Loucy (cell line): ENCODE measurements around the gene SAXO1.

Experiments
- H2AFZ ChIP-seq: fragments of 200-600 bp; sonication (generic); 2 replicates; pipeline ENCODE4 v1.6.0; 2016; ENCODE audit warnings: antibody characterized with exemption, mild to moderate bottlenecking, low read length, moderate library complexity
- H3F3A ChIP-seq: fragments of 200-600 bp; 2 replicates; pipeline ENCODE4 v1.6.0; 2016; ENCODE audit warnings: antibody characterized with exemption, low read depth, mild to moderate bottlenecking
- H3K27me3 ChIP-seq: fragments of 200-600 bp; sonication (generic); 2 replicates; pipeline ENCODE4 v1.6.1; 2014; ENCODE audit warnings: low read length, mild to moderate bottlenecking; ENCODE audit not compliant: insufficient read depth, poor library complexity, severe bottlenecking
- H3K36me3 ChIP-seq: fragments of 200-600 bp; sonication (generic); 2 replicates; pipeline ENCODE4 v1.6.1; 2016; ENCODE audit warnings: low read length; ENCODE audit not compliant: insufficient read depth
- H3K4me1 ChIP-seq: fragments of 200-600 bp; sonication (generic); 2 replicates; pipeline ENCODE4 v1.5.1; 2014; ENCODE audit warnings: low read length, mild to moderate bottlenecking; ENCODE audit not compliant: insufficient read depth, poor library complexity, severe bottlenecking
- H3K4me2 ChIP-seq: fragments of 200-600 bp; sonication (generic); 2 replicates; pipeline ENCODE4 v1.6.0; 2014; ENCODE audit warnings: antibody characterized with exemption, low read length, low read depth, mild to moderate bottlenecking; ENCODE audit not compliant: poor library complexity, severe bottlenecking
- H3K4me3 ChIP-seq: fragments of 200-600 bp; sonication (generic); 2 replicates; pipeline ENCODE4 v1.5.1; 2014; ENCODE audit warnings: low read length, mild to moderate bottlenecking, mixed read lengths; ENCODE audit not compliant: poor library complexity, severe bottlenecking
- H3K79me2 ChIP-seq: fragments of 200-600 bp; sonication (generic); 2 replicates; pipeline ENCODE4 v1.6.1; 2014; ENCODE audit warnings: low read length; ENCODE audit not compliant: insufficient read depth
- H3K9ac ChIP-seq: fragments of 200-600 bp; sonication (generic); 2 replicates; pipeline ENCODE4 v1.6.0; 2014; ENCODE audit warnings: mild to moderate bottlenecking, low read depth, low read length, moderate library complexity; ENCODE audit not compliant: poor library complexity, severe bottlenecking
- H3K9me2 ChIP-seq: fragments of 200-600 bp; sonication (generic); replicated peaks from 2 replicates; pipeline ENCODE4 v1.6.1; 2016; ENCODE audit warnings: low read depth, low read length, mixed read lengths
- H3K9me3 ChIP-seq: fragments of 200-600 bp; sonication (generic); 2 replicates; pipeline ENCODE4 v1.6.1; 2014; ENCODE audit warnings: mild to moderate bottlenecking, antibody characterized with exemption, low read length, low read depth; ENCODE audit not compliant: insufficient read depth
- H4K20me1 ChIP-seq: fragments of 200-600 bp; sonication (generic); 2 replicates; pipeline ENCODE4 v1.6.0; 2014; ENCODE audit warnings: antibody characterized with exemption, low read length, mild to moderate bottlenecking; ENCODE audit not compliant: insufficient read depth, poor library complexity, severe bottlenecking
- CTCF ChIP-seq: fragments of 200-600 bp; sonication (generic); conservative IDR thresholded peaks from 2 replicates; pipeline ENCODE4 v1.5.1; 2014; ENCODE audit warnings: mild to moderate bottlenecking, antibody characterized with exemption, low read length
- EZH2phosphoT487 ChIP-seq: fragments of 200-600 bp; IDR thresholded peaks from 2 replicates; pipeline ENCODE4 v1.6.1; 2018; ENCODE audit warnings: antibody characterized with exemption, mild to moderate bottlenecking, moderate library complexity, borderline replicate concordance

The SAXO1 gene

GRCh38 chr9:19049917-19050636 is 17.1 kb upstream of the SAXO1 start:
- Histone ChIP-seq H3K4me2 (peak overlapping the region; percentile 76), H3K9ac (peak overlapping the region; percentile 84), H3K4me3 (peak overlapping the region; percentile 78), H2AFZ (peak overlapping the region; percentile 86; the same call in 1 of the 2 replicates), H3K9me2 (no peaks in the 10 kb centered on the region), H3K4me1 (peaks cover 5% of the 10 kb centered on the region), H3K79me2 (peaks cover 31% of the 10 kb centered on the region), H3K9me3 (no peaks in the 10 kb centered on the region), H3K36me3 (no peaks in the 10 kb centered on the region), H4K20me1 (peaks cover 7% of the 10 kb centered on the region), H3F3A (no peaks in the 10 kb centered on the region; the same call in 1 of the 2 replicates), H3K27me3 (no peaks in the 10 kb centered on the region)
- TF ChIP-seq CTCF (no peak), EZH2phosphoT487 (no peak)

- Histone ChIP-seq H3K36me3 (no peaks in the 10 kb centered on the region), H3K9me3 (no peaks in the 10 kb centered on the region), H4K20me1 (peaks cover 7% of the 10 kb centered on the region), H3K79me2 (peaks cover 31% of the 10 kb centered on the region), H3K27me3 (no peaks in the 10 kb centered on the region), H3K9me2 (no peaks in the 10 kb centered on the region), H3K4me1 (peaks cover 5% of the 10 kb centered on the region), H3K4me3 (peak within 1 kb of the TSS; percentile 78), H3F3A (no peaks in the 10 kb centered on the region; the same call in 1 of the 2 replicates), H3K4me2 (peak within 1 kb of the TSS; percentile 76), H2AFZ (peak within 1 kb of the TSS; percentile 86), H3K9ac (peak within 1 kb of the TSS; percentile 84)
- TF ChIP-seq EZH2phosphoT487 = no peak
- peak; percentile 81 for TF ChIP-seq CTCF
Observed at GRCh38 chr9:19048966-19049916, 16.2 kb upstream of the SAXO1 start, which contains the start of gene RRAGA. Gene RRAGA (plus strand): TSS chr9:19049427. CDS start chr9:19049660, 233 bp downstream.

GRCh38 chr9:19036611-19037010 is 3.6 kb upstream of the SAXO1 start:
- no peaks in the 10 kb centered on the region for H4K20me1 ChIP-seq
- H3K9me3 ChIP-seq = no peaks in the 10 kb centered on the region
- H3K4me1 ChIP-seq = no peaks in the 10 kb centered on the region
- H3F3A ChIP-seq = no peaks in the 10 kb centered on the region
- no peak for TF ChIP-seq EZH2phosphoT487
- TF ChIP-seq CTCF = peak; percentile 40; the same call in 1 of the 2 replicates
- no peak overlapping the region for H3K9ac ChIP-seq
- no peak overlapping the region for H2AFZ ChIP-seq
- H3K27me3 ChIP-seq = no peaks in the 10 kb centered on the region
- no peaks in the 10 kb centered on the region for H3K36me3 ChIP-seq
- H3K9me2 ChIP-seq = no peaks in the 10 kb centered on the region
- no peak overlapping the region for H3K4me2 ChIP-seq
- H3K79me2 ChIP-seq = no peaks in the 10 kb centered on the region
- H3K4me3 ChIP-seq = no peak overlapping the region
